ENCODE measurements around the gene LTA4H. TPM values are rescaled to one million over a fixed set of nuclear protein-coding genes. Genes with fewer than 3 reads are reported as not detected.
A peak's percentile ranks its signal among the peaks of the same experiment; 100 is the strongest.

LTA4H gene
- total and polyA plus RNA-seq, 10 of the 15 experiments (the other 5 are each of a cell fraction or from before 2014, with no cell fraction given), result 43.9 to 106 (median 47.3) TPM

DNA sequence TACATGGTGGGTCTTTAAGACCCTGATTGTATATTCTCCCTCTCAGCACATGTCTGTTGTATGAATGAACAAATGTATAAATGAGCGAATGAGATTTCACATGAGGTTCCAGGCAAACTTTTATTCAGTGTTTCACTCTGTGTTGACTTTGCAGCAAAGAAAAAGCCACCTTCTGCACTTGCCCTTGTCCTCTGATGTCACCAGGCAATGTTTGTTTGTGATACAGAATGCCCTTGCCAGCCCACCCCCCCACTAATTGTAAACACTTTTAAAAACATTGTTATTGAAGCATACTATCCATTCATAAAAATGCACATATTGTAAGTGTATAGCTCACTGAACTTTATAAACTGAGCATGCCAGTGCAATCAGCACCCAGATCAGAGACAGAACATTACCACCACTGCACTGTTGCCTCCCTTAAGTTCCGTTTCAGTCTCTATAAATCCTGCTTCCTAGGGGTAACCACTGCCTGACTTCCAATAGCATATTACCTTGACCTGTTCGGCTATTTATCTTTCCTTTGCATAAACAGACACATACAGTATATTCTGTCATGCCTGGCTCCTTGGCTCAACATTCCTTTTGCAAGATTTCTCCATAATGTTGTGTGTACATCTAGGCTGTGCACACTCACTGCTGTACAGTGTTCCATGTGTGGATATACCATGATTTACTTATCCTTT is 11.3 kb upstream of the LTA4H start:
- intact Hi-C loops (cut with micrococcal nuclease; ENCODE audit: unreplicated experiment) (no loop called here), in situ Hi-C loops (cut with MboI) (no loop called here)
- no peak for FAIRE-seq
- H3K9ac ChIP-seq (ENCODE audit: control insufficient read depth, insufficient read depth, low read length), result no peak overlapping the region
- POLR2A ChIA-PET, result interaction anchor here (0.7 kb wide), 1 partner anchor 284 kb away, joined by 3 read pairs; no protein-coding TSS in a partner anchor
- no peaks in the 10 kb centered on the region for H3K27me3 ChIP-seq (replicated peaks in 1 of 2; ENCODE audit: control insufficient read depth in 2 of 2, insufficient read depth in 2 of 2, low read length in 1 of 2)
- H3K27ac ChIP-seq (ENCODE audit: control insufficient read depth, insufficient read depth), result no peak overlapping the region
- no peak for DNase-seq (ENCODE audit: low read depth, low spot score)
- RAD21 ChIA-PET (ENCODE audit: unreplicated experiment), result interaction anchor here (2.0 kb wide), 1 partner anchor 168 kb away, joined by 10 read pairs; no protein-coding TSS in a partner anchor
- TF ChIP-seq, protein P1, sequence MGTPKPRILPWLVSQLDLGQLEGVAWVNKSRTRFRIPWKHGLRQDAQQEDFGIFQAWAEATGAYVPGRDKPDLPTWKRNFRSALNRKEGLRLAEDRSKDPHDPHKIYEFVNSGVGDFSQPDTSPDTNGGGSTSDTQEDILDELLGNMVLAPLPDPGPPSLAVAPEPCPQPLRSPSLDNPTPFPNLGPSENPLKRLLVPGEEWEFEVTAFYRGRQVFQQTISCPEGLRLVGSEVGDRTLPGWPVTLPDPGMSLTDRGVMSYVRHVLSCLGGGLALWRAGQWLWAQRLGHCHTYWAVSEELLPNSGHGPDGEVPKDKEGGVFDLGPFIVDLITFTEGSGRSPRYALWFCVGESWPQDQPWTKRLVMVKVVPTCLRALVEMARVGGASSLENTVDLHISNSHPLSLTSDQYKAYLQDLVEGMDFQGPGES (IDR thresholded peaks at IDR 0.05), result no peak
- TF ChIP-seq TARDBP (IDR thresholded peaks at IDR 0.05; ENCODE audit: borderline replicate concordance) (no peak), SREBF1 (IDR thresholded peaks at IDR 0.05; ENCODE audit: low read length) (no peak), MTA3 (IDR thresholded peaks at IDR 0.05; ENCODE audit: borderline replicate concordance, low read length) (no peak)
- TF ChIP-seq, protein P2, sequence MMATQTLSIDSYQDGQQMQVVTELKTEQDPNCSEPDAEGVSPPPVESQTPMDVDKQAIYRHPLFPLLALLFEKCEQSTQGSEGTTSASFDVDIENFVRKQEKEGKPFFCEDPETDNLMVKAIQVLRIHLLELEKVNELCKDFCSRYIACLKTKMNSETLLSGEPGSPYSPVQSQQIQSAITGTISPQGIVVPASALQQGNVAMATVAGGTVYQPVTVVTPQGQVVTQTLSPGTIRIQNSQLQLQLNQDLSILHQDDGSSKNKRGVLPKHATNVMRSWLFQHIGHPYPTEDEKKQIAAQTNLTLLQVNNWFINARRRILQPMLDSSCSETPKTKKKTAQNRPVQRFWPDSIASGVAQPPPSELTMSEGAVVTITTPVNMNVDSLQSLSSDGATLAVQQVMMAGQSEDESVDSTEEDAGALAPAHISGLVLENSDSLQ (IDR thresholded peaks at IDR 0.05), result no peak
- SMC1A ChIA-PET (ENCODE audit: uncharacterized antibody, unreplicated experiment), result interaction anchor here (0.7 to 2.0 kb wide), 4 partner anchors 11 to 168 kb away, joined by 3 to 7 read pairs (median 5); partner anchors contain the start of gene LTA4H
- peak; percentile 19; the same call in 2 of the 3 replicates for ATAC-seq
- 80% methylated on average over 3 of the region's 3 CpGs for WGBS (ENCODE audit: insufficient coverage, insufficient replicate concordance, low lambda C conversion rate, missing lambda C conversion rate)
- H3K36me3 ChIP-seq (ENCODE audit: control insufficient read depth in 2 of 2, insufficient read depth in 2 of 2, low read length in 1 of 2), result no peaks in the 10 kb centered on the region
- H4K20me1 ChIP-seq (ENCODE audit: control insufficient read depth, insufficient read depth), result no peaks in the 10 kb centered on the region
- BruUV-seq (replicated peaks), result no TSS peak
- no peaks in the 10 kb centered on the region; the same call in 2 of the 3 replicates for H3K9me3 ChIP-seq (replicated peaks; ENCODE audit: control insufficient read depth, insufficient read depth, low read length)
- peak overlapping the region; percentile 18; the same call in 1 of the 2 replicates for H3K4me3 ChIP-seq
- H2AFZ ChIP-seq (ENCODE audit: control insufficient read depth, low read depth, low read length), result no peak overlapping the region
- CTCF ChIA-PET, result interaction anchor here (3.0 kb wide), 1 partner anchor 169 kb away, joined by 13 read pairs; no protein-coding TSS in a partner anchor
- H3K4me2 ChIP-seq (ENCODE audit: control insufficient read depth, insufficient read depth), result peak overlapping the region; percentile 24
- no peaks in the 10 kb centered on the region for H3K79me2 ChIP-seq (ENCODE audit: control insufficient read depth, insufficient read depth, low read length)
- H3K4me1 ChIP-seq (ENCODE audit: control insufficient read depth, insufficient read depth, low read length), result peaks cover 29% of the 10 kb centered on the region

Data from GM12878 (cell line).